IMR-90 (cell line): ENCODE measurements around the gene TM2D1. TPM values are rescaled to one million over a fixed set of nuclear protein-coding genes. Genes with fewer than 3 reads are reported as not detected.
A peak's percentile ranks its signal among the peaks of the same experiment; 100 is the strongest.

ENCODE experiments used
- ATAC-seq: fragments of 200-7000 bp; cut with Tn5 transposase; 2 replicates; pipeline ENCODE4 v1.9.1; 2020; ENCODE audit warnings: low read depth, mild to moderate bottlenecking, moderate library complexity
- BruUV-seq: library from RNA; stranded (reverse); fragments of 400-500 nt; replicated peaks from 2 replicates; lab custom pipeline; 2021; lab: Mats Ljungman, UMichigan
- CTCF ChIA-PET: fragments of 300-600 bp; formaldehyde crosslinking; extraction: SDS; loops from one replicate; lab custom pipeline; 2021; ENCODE audit warnings: antibody characterized with exemption; lab: Yijun Ruan, JAX
- POLR2A ChIA-PET: fragments of 300-600 bp; sonication (Branson Sonifier 250); formaldehyde crosslinking; loops from one replicate; lab custom pipeline; 2022; ENCODE audit warnings: antibody characterized with exemption; ENCODE audit not compliant: unreplicated experiment; lab: Charles Lee
- DNase-seq: peaks from one replicate; pipeline ENCODE4 v3.0.0; 2013
- H2AFZ ChIP-seq: replicated peaks from 2 replicates; pipeline ENCODE3; 2013; ENCODE audit warnings: low read length, mild to moderate bottlenecking; ENCODE audit not compliant: poor library complexity
- H2AK5ac ChIP-seq: 2 replicates; pipeline ENCODE4 v1.6.1; 2013; ENCODE audit warnings: low read depth, low read length, inconsistent platforms
- H2AK9ac ChIP-seq: replicated peaks from 2 replicates; pipeline ENCODE3; 2013; ENCODE audit warnings: mild to moderate bottlenecking, low read depth, low read length, moderate library complexity; ENCODE audit not compliant: poor library complexity
- H2BK120ac ChIP-seq: 2 replicates; pipeline ENCODE4 v1.6.1; 2013; ENCODE audit warnings: low read depth, low read length, inconsistent platforms
- H2BK15ac ChIP-seq: 3 replicates; pipeline ENCODE4 v1.6.1; 2013; ENCODE audit warnings: low read depth, low read length, inconsistent platforms
- H2BK20ac ChIP-seq: 2 replicates; pipeline ENCODE4 v1.6.1; 2013; ENCODE audit warnings: low read depth, mild to moderate bottlenecking, inconsistent platforms, low read length, moderate library complexity
- H2BK5ac ChIP-seq: 2 replicates; pipeline ENCODE4 v1.6.1; 2013; ENCODE audit warnings: mild to moderate bottlenecking, low read depth, low read length, inconsistent platforms; ENCODE audit not compliant: poor library complexity, severe bottlenecking
- H3K14ac ChIP-seq: replicated peaks from 2 replicates; pipeline ENCODE4 v1.6.1; 2013; ENCODE audit warnings: low read depth, low read length, inconsistent platforms
- H3K18ac ChIP-seq: 2 replicates; pipeline ENCODE4 v1.6.1; 2013; ENCODE audit warnings: low read depth, low read length, control low read depth
- H3K23ac ChIP-seq: 2 replicates; pipeline ENCODE4 v1.6.1; 2013; ENCODE audit warnings: low read depth, low read length, inconsistent platforms
- H3K27ac ChIP-seq: 2 replicates; pipeline ENCODE4 v1.5.1; 2013; ENCODE audit warnings: mild to moderate bottlenecking, control low read depth, low read length; ENCODE audit not compliant: insufficient read depth
- H3K27me3 ChIP-seq: 2 replicates; pipeline ENCODE4 v1.6.1; 2013; ENCODE audit warnings: low read length; ENCODE audit not compliant: control insufficient read depth, insufficient read depth
- H3K36me3 ChIP-seq: 2 replicates; pipeline ENCODE4 v1.6.1; 2013; ENCODE audit warnings: low read length, mixed read lengths; ENCODE audit not compliant: control insufficient read depth, insufficient read depth
- H3K4ac ChIP-seq: 2 replicates; pipeline ENCODE4 v1.6.1; 2013; ENCODE audit warnings: low read depth, low read length, inconsistent platforms
- H3K4me1 ChIP-seq: 2 replicates; pipeline ENCODE4 v1.6.1; 2013; ENCODE audit warnings: low read length, mixed read lengths; ENCODE audit not compliant: control insufficient read depth, insufficient read depth
- H3K4me2 ChIP-seq: 2 replicates; pipeline ENCODE4 v1.6.1; 2013; ENCODE audit warnings: low read depth, mild to moderate bottlenecking, control low read depth, low read length, moderate library complexity
- H3K4me3 ChIP-seq: 2 replicates; pipeline ENCODE4 v1.5.1; 2013; ENCODE audit warnings: low read depth, mild to moderate bottlenecking, control low read depth, low read length, moderate library complexity; ENCODE audit not compliant: insufficient read depth
- H3K56ac ChIP-seq: 2 replicates; pipeline ENCODE4 v1.6.1; 2013; ENCODE audit warnings: low read length, inconsistent platforms; ENCODE audit not compliant: insufficient read depth; ENCODE audit errors: extremely low read depth
- H3K79me1 ChIP-seq, 2 experiments: 2 replicates each; pipeline ENCODE4 v1.6.1; 2013; ENCODE audit warnings: low read length in 2 of 2, inconsistent platforms in 1 of 2, low read depth in 1 of 2
- H3K9ac ChIP-seq: 2 replicates; pipeline ENCODE4 v1.6.1; 2013; ENCODE audit warnings: low read depth, low read length, control low read depth
- H3K9me1 ChIP-seq: 2 replicates; pipeline ENCODE4 v1.6.1; 2013; ENCODE audit warnings: low read length, inconsistent platforms; ENCODE audit not compliant: insufficient read depth
- H3K9me3 ChIP-seq: 2 replicates; pipeline ENCODE4 v1.6.1; 2013; ENCODE audit warnings: low read length; ENCODE audit not compliant: control insufficient read depth, insufficient read depth
- H4K20me1 ChIP-seq: 2 replicates; pipeline ENCODE4 v1.6.1; 2013; ENCODE audit warnings: low read length, inconsistent platforms; ENCODE audit not compliant: insufficient read depth
- H4K5ac ChIP-seq: 2 replicates; pipeline ENCODE4 v1.6.1; 2013; ENCODE audit warnings: mild to moderate bottlenecking, low read depth, low read length, control low read depth
- H4K8ac ChIP-seq, 2 experiments: 2 replicates each; pipeline ENCODE4 v1.6.1; 2013; ENCODE audit warnings: low read depth in 2 of 2, low read length in 2 of 2, control low read depth in 1 of 2, inconsistent platforms in 1 of 2
- H4K91ac ChIP-seq: 2 replicates; pipeline ENCODE4 v1.6.1; 2013; ENCODE audit warnings: low read depth, low read length, inconsistent platforms; ENCODE audit not compliant: insufficient read depth
- BHLHE40 ChIP-seq: fragments of 150-350 bp; IDR thresholded peaks from 2 replicates; pipeline ENCODE4 v1.6.1; 2016; ENCODE audit warnings: mild to moderate bottlenecking, low read depth, low read length
- CHD1 ChIP-seq: IDR thresholded peaks from 2 replicates; pipeline ENCODE4 v1.6.1; 2012; ENCODE audit warnings: low read depth, low read length, improper control_type of control experiment
- ELK1 ChIP-seq: fragments of 150-350 bp; IDR thresholded peaks from 2 replicates; pipeline ENCODE4 v1.6.1; 2016; ENCODE audit warnings: low read depth, mild to moderate bottlenecking, low read length, moderate library complexity, borderline replicate concordance
- FOS ChIP-seq: fragments of 150-350 bp; IDR thresholded peaks from 2 replicates; pipeline ENCODE4 v1.6.1; 2016; ENCODE audit warnings: low read depth, low read length
- MAFK ChIP-seq: IDR thresholded peaks from 2 replicates; pipeline ENCODE4 v1.6.1; 2012; ENCODE audit warnings: low read depth, low read length, improper control_type of control experiment
- MXI1 ChIP-seq: IDR thresholded peaks from 2 replicates; pipeline ENCODE4 v1.6.1; 2012; ENCODE audit warnings: low read depth, mild to moderate bottlenecking, low read length, moderate library complexity, borderline replicate concordance
- NFE2L2 ChIP-seq: fragments of 150-350 bp; IDR thresholded peaks from 2 replicates; pipeline ENCODE4 v1.6.1; 2016; ENCODE audit warnings: low read depth, mild to moderate bottlenecking, low read length
- POLR2A ChIP-seq: IDR thresholded peaks from 2 replicates; pipeline ENCODE4 v1.6.1; 2012; ENCODE audit warnings: mild to moderate bottlenecking, low read depth, low read length
- RAD21 ChIP-seq: IDR thresholded peaks from 2 replicates; pipeline ENCODE4 v1.6.1; 2012; ENCODE audit warnings: low read length, improper control_type of control experiment
- RCOR1 ChIP-seq: IDR thresholded peaks from 2 replicates; pipeline ENCODE4 v1.6.1; 2012; ENCODE audit warnings: mild to moderate bottlenecking, low read length, improper control_type of control experiment; ENCODE audit not compliant: insufficient replicate concordance
- RFX5 ChIP-seq: IDR thresholded peaks from 2 replicates; pipeline ENCODE4 v1.8.0; 2012; ENCODE audit warnings: low read depth, mild to moderate bottlenecking, low read length, moderate library complexity
- SMC3 ChIP-seq: fragments of 150-350 bp; IDR thresholded peaks from 2 replicates; pipeline ENCODE4 v1.6.1; 2016; ENCODE audit warnings: low read depth, mild to moderate bottlenecking, antibody characterized with exemption, low read length, moderate library complexity
- WGBS, 2 experiments: methylation state at CpG; one replicate each; pipeline versions ENCODE4 v1.1.5 to v1.1.7; 2013; ENCODE audit warnings: missing lambda C conversion rate in 2 of 2; ENCODE audit not compliant: insufficient read length in 1 of 2; ENCODE audit errors: extremely low coverage in 2 of 2; 5-methylcytosine and 5-hydroxymethylcytosine counted together
- dilution Hi-C: fragments of 300-500 bp; cut with HindIII; formaldehyde crosslinking; loops from one replicate; pipeline ENCODE4 v1.14.3; 2018; ENCODE audit warnings: low sequenced_read_pairs; ENCODE audit not compliant: unreplicated experiment
- in situ Hi-C: fragments of 300-500 bp; cut with MboI; formaldehyde crosslinking; loops from 3 replicates; pipeline ENCODE4 v1.14.3; 2019; ENCODE audit warnings: low sequenced_read_pairs, inconsistent platforms, mixed read lengths
- intact Hi-C: fragments of 100-400 bp; cut with micrococcal nuclease; formaldehyde crosslinking; loops from 2 replicates; pipeline ENCODE4 v1.10.0; 2022
- polyA plus RNA-seq, 3 experiments: library from polyadenylated mRNA; depleted of rRNA; stranded (reverse); fragments of >200 nt; gene quantifications; 2 replicates each; pipeline ENCODE4 v1.2.3, GENCODE V29; 2012; ENCODE audit warnings: low replicate concordance in 1 of 3
- total RNA-seq: library from RNA; depleted of rRNA; stranded (reverse); fragments of >200 nt; gene quantifications from 2 replicates; pipeline ENCODE4 v1.2.3, GENCODE V29; 2012
- TF ChIP-seq, protein P1 (sequence below): conservative IDR thresholded peaks from 2 replicates; pipeline ENCODE4 v1.5.1; 2012; ENCODE audit warnings: mild to moderate bottlenecking, low read depth, low read length, improper control_type of control experiment

The TM2D1 gene
- total and polyA plus RNA-seq, 2 of the 4 experiments (the other 2 are of a cell fraction): 14.3 to 32.7 TPM

GRCh38 chr1:61740751-61741700 is 16.1 kb upstream of the TM2D1 start:
- Histone ChIP-seq H2AK5ac (no peak overlapping the region), H3K4me2 (peak overlapping the region; percentile 76; the same call in 1 of the 2 replicates), H3K14ac (no peak overlapping the region), H3K9me1 (no peaks in the 10 kb centered on the region), H2BK15ac (no peak overlapping the region), H3K79me1 (peaks cover 0 to 7% of the 10 kb centered on the region in 2 experiments; a peak in 1 of 4 replicates), H2BK120ac (no peak overlapping the region), H3K36me3 (no peaks in the 10 kb centered on the region), H2AK9ac (no peak overlapping the region), H3K23ac (no peak overlapping the region), H3K27ac (no peak overlapping the region), H2AFZ (no peak overlapping the region), H3K4me1 (peaks cover 5% of the 10 kb centered on the region; the same call in 1 of the 2 replicates), H3K9me3 (no peaks in the 10 kb centered on the region), H4K20me1 (no peaks in the 10 kb centered on the region), H2BK5ac (no peak overlapping the region), H4K5ac (no peak overlapping the region), H3K4ac (no peak overlapping the region), H3K9ac (peak overlapping the region; percentile 46; the same call in 1 of the 2 replicates), H3K56ac (no peak overlapping the region), H4K8ac (no peak overlapping the region), H4K91ac (no peak overlapping the region), H2BK20ac (no peak overlapping the region), H3K4me3 (peak overlapping the region; percentile 80; the same call in 1 of the 2 replicates), H3K18ac (no peak overlapping the region), H3K27me3 (no peaks in the 10 kb centered on the region)
- dilution Hi-C loops: no loop called here
- ATAC-seq (no peak), DNase-seq (no peak)
- no TSS peak for BruUV-seq
- CTCF ChIA-PET: no interaction called here
- in situ Hi-C loops: no loop called here
- intact Hi-C loops: loop anchor here (1.0 to 10.0 kb wide), 3 partner anchors 16 to 666 kb away; partner anchors contain the start of gene TM2D1
- POLR2A ChIA-PET: no interaction called here
- WGBS, 2 experiments: no CpG with 5 or more reads among the region's 19 CpGs
- TF ChIP-seq RCOR1 (no peak), NFE2L2 (no peak), CHD1 (no peak), ELK1 (no peak), POLR2A (no peak), SMC3 (no peak), MAFK (no peak), MXI1 (no peak), RFX5 (no peak), BHLHE40 (no peak), FOS (no peak), RAD21 (no peak)
- TF ChIP-seq, protein P1, sequence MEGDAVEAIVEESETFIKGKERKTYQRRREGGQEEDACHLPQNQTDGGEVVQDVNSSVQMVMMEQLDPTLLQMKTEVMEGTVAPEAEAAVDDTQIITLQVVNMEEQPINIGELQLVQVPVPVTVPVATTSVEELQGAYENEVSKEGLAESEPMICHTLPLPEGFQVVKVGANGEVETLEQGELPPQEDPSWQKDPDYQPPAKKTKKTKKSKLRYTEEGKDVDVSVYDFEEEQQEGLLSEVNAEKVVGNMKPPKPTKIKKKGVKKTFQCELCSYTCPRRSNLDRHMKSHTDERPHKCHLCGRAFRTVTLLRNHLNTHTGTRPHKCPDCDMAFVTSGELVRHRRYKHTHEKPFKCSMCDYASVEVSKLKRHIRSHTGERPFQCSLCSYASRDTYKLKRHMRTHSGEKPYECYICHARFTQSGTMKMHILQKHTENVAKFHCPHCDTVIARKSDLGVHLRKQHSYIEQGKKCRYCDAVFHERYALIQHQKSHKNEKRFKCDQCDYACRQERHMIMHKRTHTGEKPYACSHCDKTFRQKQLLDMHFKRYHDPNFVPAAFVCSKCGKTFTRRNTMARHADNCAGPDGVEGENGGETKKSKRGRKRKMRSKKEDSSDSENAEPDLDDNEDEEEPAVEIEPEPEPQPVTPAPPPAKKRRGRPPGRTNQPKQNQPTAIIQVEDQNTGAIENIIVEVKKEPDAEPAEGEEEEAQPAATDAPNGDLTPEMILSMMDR: no peak
